IMR-90 (cell line): Measurements from ENCODE around the gene MARCHF9. TPM values are rescaled to one million over a fixed set of nuclear protein-coding genes. Genes with fewer than 3 reads are reported as not detected.
A peak's percentile ranks its signal among the peaks of the same experiment; 100 is the strongest.

Experiments
- ATAC-seq: fragments of 200-7000 bp; cut with Tn5 transposase; 2 replicates; pipeline ENCODE4 v1.9.1; 2020; ENCODE audit warnings: low read depth, mild to moderate bottlenecking, moderate library complexity
- BruUV-seq: library from RNA; stranded (reverse); fragments of 400-500 nt; replicated peaks from 2 replicates; lab custom pipeline; 2021; lab: Mats Ljungman, UMichigan
- CTCF ChIA-PET: fragments of 300-600 bp; formaldehyde crosslinking; extraction: SDS; loops from one replicate; lab custom pipeline; 2021; ENCODE audit warnings: antibody characterized with exemption; lab: Yijun Ruan, JAX
- POLR2A ChIA-PET: fragments of 300-600 bp; sonication (Branson Sonifier 250); formaldehyde crosslinking; loops from one replicate; lab custom pipeline; 2022; ENCODE audit warnings: antibody characterized with exemption; ENCODE audit not compliant: unreplicated experiment; lab: Charles Lee
- DNase-seq: peaks from one replicate; pipeline ENCODE4 v3.0.0; 2013
- H2AFZ ChIP-seq: replicated peaks from 2 replicates; pipeline ENCODE3; 2013; ENCODE audit warnings: low read length, mild to moderate bottlenecking; ENCODE audit not compliant: poor library complexity
- H2AK5ac ChIP-seq: 2 replicates; pipeline ENCODE4 v1.6.1; 2013; ENCODE audit warnings: low read depth, low read length, inconsistent platforms
- H2AK9ac ChIP-seq: replicated peaks from 2 replicates; pipeline ENCODE3; 2013; ENCODE audit warnings: mild to moderate bottlenecking, low read depth, low read length, moderate library complexity; ENCODE audit not compliant: poor library complexity
- H2BK120ac ChIP-seq: 2 replicates; pipeline ENCODE4 v1.6.1; 2013; ENCODE audit warnings: low read depth, low read length, inconsistent platforms
- H2BK15ac ChIP-seq: 3 replicates; pipeline ENCODE4 v1.6.1; 2013; ENCODE audit warnings: low read depth, low read length, inconsistent platforms
- H2BK20ac ChIP-seq: 2 replicates; pipeline ENCODE4 v1.6.1; 2013; ENCODE audit warnings: low read depth, mild to moderate bottlenecking, inconsistent platforms, low read length, moderate library complexity
- H2BK5ac ChIP-seq: 2 replicates; pipeline ENCODE4 v1.6.1; 2013; ENCODE audit warnings: mild to moderate bottlenecking, low read depth, low read length, inconsistent platforms; ENCODE audit not compliant: poor library complexity, severe bottlenecking
- H3K14ac ChIP-seq: replicated peaks from 2 replicates; pipeline ENCODE4 v1.6.1; 2013; ENCODE audit warnings: low read depth, low read length, inconsistent platforms
- H3K18ac ChIP-seq: 2 replicates; pipeline ENCODE4 v1.6.1; 2013; ENCODE audit warnings: low read depth, low read length, control low read depth
- H3K23ac ChIP-seq: 2 replicates; pipeline ENCODE4 v1.6.1; 2013; ENCODE audit warnings: low read depth, low read length, inconsistent platforms
- H3K27ac ChIP-seq: 2 replicates; pipeline ENCODE4 v1.5.1; 2013; ENCODE audit warnings: mild to moderate bottlenecking, control low read depth, low read length; ENCODE audit not compliant: insufficient read depth
- H3K27me3 ChIP-seq: 2 replicates; pipeline ENCODE4 v1.6.1; 2013; ENCODE audit warnings: low read length; ENCODE audit not compliant: control insufficient read depth, insufficient read depth
- H3K36me3 ChIP-seq: 2 replicates; pipeline ENCODE4 v1.6.1; 2013; ENCODE audit warnings: low read length, mixed read lengths; ENCODE audit not compliant: control insufficient read depth, insufficient read depth
- H3K4ac ChIP-seq: 2 replicates; pipeline ENCODE4 v1.6.1; 2013; ENCODE audit warnings: low read depth, low read length, inconsistent platforms
- H3K4me1 ChIP-seq: 2 replicates; pipeline ENCODE4 v1.6.1; 2013; ENCODE audit warnings: low read length, mixed read lengths; ENCODE audit not compliant: control insufficient read depth, insufficient read depth
- H3K4me2 ChIP-seq: 2 replicates; pipeline ENCODE4 v1.6.1; 2013; ENCODE audit warnings: low read depth, mild to moderate bottlenecking, control low read depth, low read length, moderate library complexity
- H3K4me3 ChIP-seq: 2 replicates; pipeline ENCODE4 v1.5.1; 2013; ENCODE audit warnings: low read depth, mild to moderate bottlenecking, control low read depth, low read length, moderate library complexity; ENCODE audit not compliant: insufficient read depth
- H3K56ac ChIP-seq: 2 replicates; pipeline ENCODE4 v1.6.1; 2013; ENCODE audit warnings: low read length, inconsistent platforms; ENCODE audit not compliant: insufficient read depth; ENCODE audit errors: extremely low read depth
- H3K79me1 ChIP-seq, 2 experiments: 2 replicates each; pipeline ENCODE4 v1.6.1; 2013; ENCODE audit warnings: low read length in 2 of 2, inconsistent platforms in 1 of 2, low read depth in 1 of 2
- H3K9ac ChIP-seq: 2 replicates; pipeline ENCODE4 v1.6.1; 2013; ENCODE audit warnings: low read depth, low read length, control low read depth
- H3K9me1 ChIP-seq: 2 replicates; pipeline ENCODE4 v1.6.1; 2013; ENCODE audit warnings: low read length, inconsistent platforms; ENCODE audit not compliant: insufficient read depth
- H3K9me3 ChIP-seq: 2 replicates; pipeline ENCODE4 v1.6.1; 2013; ENCODE audit warnings: low read length; ENCODE audit not compliant: control insufficient read depth, insufficient read depth
- H4K20me1 ChIP-seq: 2 replicates; pipeline ENCODE4 v1.6.1; 2013; ENCODE audit warnings: low read length, inconsistent platforms; ENCODE audit not compliant: insufficient read depth
- H4K5ac ChIP-seq: 2 replicates; pipeline ENCODE4 v1.6.1; 2013; ENCODE audit warnings: mild to moderate bottlenecking, low read depth, low read length, control low read depth
- H4K8ac ChIP-seq, 2 experiments: 2 replicates each; pipeline ENCODE4 v1.6.1; 2013; ENCODE audit warnings: low read depth in 2 of 2, low read length in 2 of 2, control low read depth in 1 of 2, inconsistent platforms in 1 of 2
- H4K91ac ChIP-seq: 2 replicates; pipeline ENCODE4 v1.6.1; 2013; ENCODE audit warnings: low read depth, low read length, inconsistent platforms; ENCODE audit not compliant: insufficient read depth
- BHLHE40 ChIP-seq: fragments of 150-350 bp; IDR thresholded peaks from 2 replicates; pipeline ENCODE4 v1.6.1; 2016; ENCODE audit warnings: mild to moderate bottlenecking, low read depth, low read length
- CEBPB ChIP-seq: IDR thresholded peaks from 2 replicates; pipeline ENCODE4 v1.6.1; 2012; ENCODE audit warnings: low read depth, low read length, improper control_type of control experiment
- CHD1 ChIP-seq: IDR thresholded peaks from 2 replicates; pipeline ENCODE4 v1.6.1; 2012; ENCODE audit warnings: low read depth, low read length, improper control_type of control experiment
- FOS ChIP-seq: fragments of 150-350 bp; IDR thresholded peaks from 2 replicates; pipeline ENCODE4 v1.6.1; 2016; ENCODE audit warnings: low read depth, low read length
- MAFK ChIP-seq: IDR thresholded peaks from 2 replicates; pipeline ENCODE4 v1.6.1; 2012; ENCODE audit warnings: low read depth, low read length, improper control_type of control experiment
- MAZ ChIP-seq: IDR thresholded peaks from 2 replicates; pipeline ENCODE4 v1.6.1; 2012; ENCODE audit warnings: low read depth, mild to moderate bottlenecking, low read length, improper control_type of control experiment, moderate library complexity, borderline replicate concordance
- MXI1 ChIP-seq: IDR thresholded peaks from 2 replicates; pipeline ENCODE4 v1.6.1; 2012; ENCODE audit warnings: low read depth, mild to moderate bottlenecking, low read length, moderate library complexity, borderline replicate concordance
- NFE2L2 ChIP-seq: fragments of 150-350 bp; IDR thresholded peaks from 2 replicates; pipeline ENCODE4 v1.6.1; 2016; ENCODE audit warnings: low read depth, mild to moderate bottlenecking, low read length
- POLR2A ChIP-seq: IDR thresholded peaks from 2 replicates; pipeline ENCODE4 v1.6.1; 2012; ENCODE audit warnings: mild to moderate bottlenecking, low read depth, low read length
- RAD21 ChIP-seq: IDR thresholded peaks from 2 replicates; pipeline ENCODE4 v1.6.1; 2012; ENCODE audit warnings: low read length, improper control_type of control experiment
- RCOR1 ChIP-seq: IDR thresholded peaks from 2 replicates; pipeline ENCODE4 v1.6.1; 2012; ENCODE audit warnings: mild to moderate bottlenecking, low read length, improper control_type of control experiment; ENCODE audit not compliant: insufficient replicate concordance
- RFX5 ChIP-seq: IDR thresholded peaks from 2 replicates; pipeline ENCODE4 v1.8.0; 2012; ENCODE audit warnings: low read depth, mild to moderate bottlenecking, low read length, moderate library complexity
- SMC3 ChIP-seq: fragments of 150-350 bp; IDR thresholded peaks from 2 replicates; pipeline ENCODE4 v1.6.1; 2016; ENCODE audit warnings: low read depth, mild to moderate bottlenecking, antibody characterized with exemption, low read length, moderate library complexity
- WGBS, 2 experiments: methylation state at CpG; one replicate each; pipeline versions ENCODE4 v1.1.5 to v1.1.7; 2013; ENCODE audit warnings: missing lambda C conversion rate in 2 of 2; ENCODE audit not compliant: insufficient read length in 1 of 2; ENCODE audit errors: extremely low coverage in 2 of 2; 5-methylcytosine and 5-hydroxymethylcytosine counted together
- dilution Hi-C: fragments of 300-500 bp; cut with HindIII; formaldehyde crosslinking; loops from one replicate; pipeline ENCODE4 v1.14.3; 2018; ENCODE audit warnings: low sequenced_read_pairs; ENCODE audit not compliant: unreplicated experiment
- in situ Hi-C: fragments of 300-500 bp; cut with MboI; formaldehyde crosslinking; loops from 3 replicates; pipeline ENCODE4 v1.14.3; 2019; ENCODE audit warnings: low sequenced_read_pairs, inconsistent platforms, mixed read lengths
- intact Hi-C: fragments of 100-400 bp; cut with micrococcal nuclease; formaldehyde crosslinking; loops from 2 replicates; pipeline ENCODE4 v1.10.0; 2022
- polyA plus RNA-seq, 3 experiments: library from polyadenylated mRNA; depleted of rRNA; stranded (reverse); fragments of >200 nt; gene quantifications; 2 replicates each; pipeline ENCODE4 v1.2.3, GENCODE V29; 2012; ENCODE audit warnings: low replicate concordance in 1 of 3
- total RNA-seq: library from RNA; depleted of rRNA; stranded (reverse); fragments of >200 nt; gene quantifications from 2 replicates; pipeline ENCODE4 v1.2.3, GENCODE V29; 2012
- TF ChIP-seq, protein P1 (sequence below): fragments of 150-350 bp; IDR thresholded peaks from 2 replicates; pipeline ENCODE4 v1.6.1; 2017; ENCODE audit warnings: mild to moderate bottlenecking, antibody characterized with exemption, low read length, low read depth
- TF ChIP-seq, protein P2 (sequence below): conservative IDR thresholded peaks from 2 replicates; pipeline ENCODE4 v1.5.1; 2012; ENCODE audit warnings: mild to moderate bottlenecking, low read depth, low read length, improper control_type of control experiment
- TF ChIP-seq, protein P3 (sequence below): fragments of 150-350 bp; IDR thresholded peaks from 2 replicates; pipeline ENCODE4 v1.6.1; 2016; ENCODE audit warnings: low read depth, mild to moderate bottlenecking, low read length, moderate library complexity, borderline replicate concordance

MARCHF9 gene
- total and polyA plus RNA-seq, 2 of the 4 experiments (the other 2 are of a cell fraction) = 1.1 to 5.4 TPM

DNA sequence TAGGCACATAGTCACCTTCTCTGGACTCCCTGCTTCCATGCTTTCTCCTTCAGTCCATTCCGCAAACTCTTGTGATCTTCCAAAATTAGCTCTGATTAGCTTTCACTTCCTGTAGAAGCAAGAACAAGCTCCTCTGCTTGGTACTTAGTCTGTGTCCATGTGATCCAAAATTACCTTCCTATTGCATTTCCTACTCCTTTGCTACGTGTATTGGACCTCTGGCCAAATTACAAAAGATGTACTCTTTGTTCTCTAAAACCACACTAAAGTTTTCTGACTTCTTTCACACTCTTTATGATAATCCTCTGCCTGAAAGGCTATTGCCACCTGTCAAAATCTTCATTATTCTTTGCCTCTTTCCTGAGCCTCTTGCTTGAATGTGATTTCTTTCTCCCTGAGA lies 26.9 kb downstream of the MARCHF9 start:
- BruUV-seq = TSS peak; percentile 8
- Histone ChIP-seq H3K56ac (no peak overlapping the region), H2BK120ac (no peak overlapping the region), H3K18ac (no peak overlapping the region), H3K27ac (no peak overlapping the region), H3K79me1 (peaks cover 14 to 24% of the 10 kb centered on the region in 2 experiments; a peak in 3 of 4 replicates), H3K4me2 (no peak overlapping the region), H2AK5ac (no peak overlapping the region), H3K9me3 (no peaks in the 10 kb centered on the region), H3K4me3 (no peak overlapping the region), H4K20me1 (no peaks in the 10 kb centered on the region), H2BK5ac (no peak overlapping the region), H4K5ac (no peak overlapping the region), H3K27me3 (no peaks in the 10 kb centered on the region), H2BK20ac (no peak overlapping the region), H2AK9ac (no peak overlapping the region), H3K9me1 (no peaks in the 10 kb centered on the region), H4K91ac (no peak overlapping the region), H3K9ac (no peak overlapping the region), H2BK15ac (no peak overlapping the region), H2AFZ (no peak overlapping the region), H3K23ac (no peak overlapping the region), H3K4ac (no peak overlapping the region), H4K8ac (no peak overlapping the region), H3K4me1 (0 out of 2 replicates have a peak, but pooled peaks cover 2% of the 10 kb centered on the region), H3K36me3 (peaks cover 8% of the 10 kb centered on the region), H3K14ac (no peak overlapping the region)
- ChIA-PET CTCF (no interaction called here), POLR2A (no interaction called here)
- ATAC-seq (no peak), DNase-seq (no peak)
- TF ChIP-seq MAZ (no peak), MAFK (no peak), SMC3 (no peak), RFX5 (no peak), RCOR1 (no peak), FOS (no peak), POLR2A (no peak), CHD1 (no peak), BHLHE40 (no peak), NFE2L2 (no peak), RAD21 (no peak), MXI1 (no peak), CEBPB (no peak)
- TF ChIP-seq, protein P1, sequence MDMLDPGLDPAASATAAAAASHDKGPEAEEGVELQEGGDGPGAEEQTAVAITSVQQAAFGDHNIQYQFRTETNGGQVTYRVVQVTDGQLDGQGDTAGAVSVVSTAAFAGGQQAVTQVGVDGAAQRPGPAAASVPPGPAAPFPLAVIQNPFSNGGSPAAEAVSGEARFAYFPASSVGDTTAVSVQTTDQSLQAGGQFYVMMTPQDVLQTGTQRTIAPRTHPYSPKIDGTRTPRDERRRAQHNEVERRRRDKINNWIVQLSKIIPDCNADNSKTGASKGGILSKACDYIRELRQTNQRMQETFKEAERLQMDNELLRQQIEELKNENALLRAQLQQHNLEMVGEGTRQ = no peak
- TF ChIP-seq, protein P2, sequence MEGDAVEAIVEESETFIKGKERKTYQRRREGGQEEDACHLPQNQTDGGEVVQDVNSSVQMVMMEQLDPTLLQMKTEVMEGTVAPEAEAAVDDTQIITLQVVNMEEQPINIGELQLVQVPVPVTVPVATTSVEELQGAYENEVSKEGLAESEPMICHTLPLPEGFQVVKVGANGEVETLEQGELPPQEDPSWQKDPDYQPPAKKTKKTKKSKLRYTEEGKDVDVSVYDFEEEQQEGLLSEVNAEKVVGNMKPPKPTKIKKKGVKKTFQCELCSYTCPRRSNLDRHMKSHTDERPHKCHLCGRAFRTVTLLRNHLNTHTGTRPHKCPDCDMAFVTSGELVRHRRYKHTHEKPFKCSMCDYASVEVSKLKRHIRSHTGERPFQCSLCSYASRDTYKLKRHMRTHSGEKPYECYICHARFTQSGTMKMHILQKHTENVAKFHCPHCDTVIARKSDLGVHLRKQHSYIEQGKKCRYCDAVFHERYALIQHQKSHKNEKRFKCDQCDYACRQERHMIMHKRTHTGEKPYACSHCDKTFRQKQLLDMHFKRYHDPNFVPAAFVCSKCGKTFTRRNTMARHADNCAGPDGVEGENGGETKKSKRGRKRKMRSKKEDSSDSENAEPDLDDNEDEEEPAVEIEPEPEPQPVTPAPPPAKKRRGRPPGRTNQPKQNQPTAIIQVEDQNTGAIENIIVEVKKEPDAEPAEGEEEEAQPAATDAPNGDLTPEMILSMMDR = no peak
- TF ChIP-seq, protein P3, sequence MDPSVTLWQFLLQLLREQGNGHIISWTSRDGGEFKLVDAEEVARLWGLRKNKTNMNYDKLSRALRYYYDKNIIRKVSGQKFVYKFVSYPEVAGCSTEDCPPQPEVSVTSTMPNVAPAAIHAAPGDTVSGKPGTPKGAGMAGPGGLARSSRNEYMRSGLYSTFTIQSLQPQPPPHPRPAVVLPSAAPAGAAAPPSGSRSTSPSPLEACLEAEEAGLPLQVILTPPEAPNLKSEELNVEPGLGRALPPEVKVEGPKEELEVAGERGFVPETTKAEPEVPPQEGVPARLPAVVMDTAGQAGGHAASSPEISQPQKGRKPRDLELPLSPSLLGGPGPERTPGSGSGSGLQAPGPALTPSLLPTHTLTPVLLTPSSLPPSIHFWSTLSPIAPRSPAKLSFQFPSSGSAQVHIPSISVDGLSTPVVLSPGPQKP = no peak
- in situ Hi-C loops = no loop called here
- intact Hi-C loops = loop anchor here (1.0 kb wide), 2 partner anchors 30 to 124 kb away; partner anchors contain the start of gene CDK4
- 67% methylated on average over 2 of the region's 2 CpGs; no CpG with 5 or more reads in 1 of the 2 experiments for WGBS, 2 experiments
- dilution Hi-C loops = no loop called here
